Hepatic stellate cell (primary cell): ENCODE measurements around the gene CPSF3.

Experiments
- DNase-seq: peaks from one replicate; pipeline ENCODE4 v3.0.0; 2011; ENCODE audit warnings: low spot score

The CPSF3 gene

DNA sequence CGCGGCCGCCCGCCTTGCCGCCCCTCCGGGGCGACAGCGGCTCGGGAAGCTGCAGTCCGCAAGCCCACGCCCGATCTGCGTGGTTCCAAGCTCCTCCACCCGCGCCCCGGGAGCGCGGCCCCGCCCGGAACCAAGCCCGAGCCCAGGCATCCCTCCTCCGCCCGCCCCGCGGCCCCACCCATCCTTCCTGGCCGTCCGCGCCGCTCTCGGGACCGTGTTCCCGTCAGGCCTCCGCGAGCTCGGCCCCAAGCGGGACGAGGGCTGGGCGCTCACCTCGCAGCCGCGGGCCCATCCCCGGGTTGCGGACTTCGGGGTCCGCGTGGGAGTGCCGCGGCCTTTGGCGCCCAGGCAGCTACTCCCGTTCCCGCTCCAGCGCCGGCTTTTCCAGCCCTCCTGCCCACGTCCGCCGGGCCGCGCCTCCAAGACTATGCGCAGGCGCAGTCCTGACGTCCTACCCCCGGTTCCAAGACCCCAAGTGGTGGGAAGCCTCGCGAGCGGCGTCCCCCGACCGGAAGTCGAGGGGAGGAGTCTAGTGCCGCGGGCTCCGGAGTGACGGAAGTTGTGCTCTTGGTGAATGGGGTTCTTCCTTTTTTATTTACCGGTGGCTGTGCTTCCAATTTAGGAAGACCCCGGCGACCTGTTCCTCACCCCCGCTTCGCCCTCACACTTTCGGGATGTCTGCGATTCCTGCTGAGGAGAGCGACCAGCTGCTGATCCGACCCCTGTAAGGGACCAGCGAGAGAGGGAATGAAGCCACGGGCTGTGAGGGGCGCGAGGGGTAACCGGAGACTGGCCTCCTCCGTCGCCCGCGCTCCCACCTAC, at the start of gene CPSF3, which contains the start of gene ITGB1BP1:
TSS of gene CPSF3 (plus strand) at position 555 of the 822 bp plus-strand sequence. CDS start at position 675, 120 bp downstream.
TSS of gene ITGB1BP1 (minus strand) at position 429 of the 822 bp plus-strand sequence. CDS start 4,831 bp downstream, outside the sequence.
- DNase-seq: peak; percentile 99

DNA sequence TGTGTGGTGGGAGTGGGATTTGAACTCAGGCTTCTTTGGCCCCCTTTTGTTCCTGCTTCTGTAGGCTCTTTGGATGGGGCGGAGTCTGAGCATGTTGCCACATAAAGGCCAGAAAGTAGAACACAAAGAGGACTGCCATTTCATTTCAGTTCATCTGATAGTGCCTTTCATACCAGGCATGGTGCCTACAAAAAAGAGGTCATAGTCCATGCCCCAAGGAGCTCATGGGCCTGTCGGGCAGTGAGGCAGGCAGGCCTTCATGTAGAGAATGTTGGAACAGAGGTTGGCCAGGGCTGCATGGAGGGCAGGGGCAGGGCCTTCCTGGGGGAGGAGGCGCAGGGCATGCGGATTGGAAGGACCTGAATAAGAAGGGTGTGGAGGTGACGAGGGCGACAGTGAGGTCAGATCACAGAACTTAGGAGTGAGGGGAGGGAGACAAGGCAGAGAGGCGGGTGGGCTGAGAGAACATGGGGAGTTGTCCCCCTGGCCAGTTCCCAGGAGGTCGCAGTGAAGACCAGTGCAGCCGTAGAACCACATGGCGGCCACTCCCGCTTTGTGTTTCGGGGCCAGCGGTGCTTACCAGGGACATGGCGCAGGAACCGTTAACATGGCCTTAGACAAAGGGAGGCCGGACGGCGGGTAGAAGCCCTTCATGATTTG, 49.3 kb upstream of the CPSF3 start:
- DNase-seq: no peak

DNA sequence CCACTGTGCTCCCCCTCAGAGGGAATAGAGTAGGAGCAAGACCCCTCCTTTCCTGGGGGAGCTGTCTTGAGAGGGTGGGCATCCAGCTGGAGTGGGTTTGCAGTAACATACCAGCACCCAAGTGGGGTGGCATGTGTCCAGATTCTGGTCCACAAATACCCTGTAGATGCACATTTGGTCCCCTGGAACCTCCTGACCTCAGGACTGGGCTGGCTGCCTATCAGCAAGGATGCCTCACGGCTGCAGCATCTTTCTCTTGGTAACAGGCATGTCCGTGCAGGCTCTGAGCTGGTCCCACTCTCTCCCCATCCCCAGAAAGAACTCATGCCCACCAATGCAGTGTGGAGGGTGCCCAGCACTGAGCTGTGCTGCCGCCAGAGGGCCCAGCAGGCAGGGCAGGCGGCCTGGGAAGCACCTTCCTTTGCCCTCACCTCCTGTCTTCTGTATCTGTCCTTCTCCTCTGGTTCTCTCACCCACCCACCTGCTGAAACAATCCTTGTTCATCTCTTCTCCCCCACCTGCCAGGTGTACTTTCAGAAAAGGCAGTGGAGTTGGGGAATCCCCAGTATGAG, 47.5 kb upstream of the CPSF3 start:
- DNase-seq: no peak

DNA sequence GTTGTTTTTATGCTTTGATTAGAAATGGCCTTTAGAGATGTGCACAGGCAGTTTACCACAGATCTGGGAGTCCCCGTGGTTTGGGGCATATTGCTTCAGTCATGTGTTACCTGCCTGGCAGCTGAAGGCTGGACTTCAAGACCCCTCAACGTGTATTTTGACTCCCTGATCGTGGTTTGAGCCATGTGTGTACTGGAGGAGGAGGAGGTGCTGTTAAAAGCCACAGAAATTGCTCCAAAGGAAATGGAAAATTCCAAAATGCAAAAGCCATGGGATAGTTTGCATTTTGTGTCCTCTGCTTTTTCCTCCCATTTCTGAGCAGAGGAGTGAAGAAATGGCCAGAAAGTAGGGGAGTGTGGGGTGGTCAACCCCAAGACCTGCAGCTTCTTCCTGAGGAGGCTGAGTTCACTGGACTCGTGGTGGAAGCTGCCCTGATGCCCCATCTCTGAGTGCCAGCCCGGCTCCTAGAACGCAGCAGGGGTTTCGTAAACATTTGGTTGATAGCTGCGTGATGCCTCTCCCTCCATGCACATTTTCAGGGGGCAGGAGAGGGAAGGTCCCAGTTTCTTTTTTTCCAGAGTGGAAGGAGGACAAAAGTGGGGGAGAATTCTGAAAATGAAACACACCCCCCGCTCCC, 45.9 kb upstream of the CPSF3 start:
- no peak for DNase-seq

GRCh38 chr2:9378433-9379390, 44.7 kb upstream of the CPSF3 start:
- peak; percentile 94 for DNase-seq

DNA sequence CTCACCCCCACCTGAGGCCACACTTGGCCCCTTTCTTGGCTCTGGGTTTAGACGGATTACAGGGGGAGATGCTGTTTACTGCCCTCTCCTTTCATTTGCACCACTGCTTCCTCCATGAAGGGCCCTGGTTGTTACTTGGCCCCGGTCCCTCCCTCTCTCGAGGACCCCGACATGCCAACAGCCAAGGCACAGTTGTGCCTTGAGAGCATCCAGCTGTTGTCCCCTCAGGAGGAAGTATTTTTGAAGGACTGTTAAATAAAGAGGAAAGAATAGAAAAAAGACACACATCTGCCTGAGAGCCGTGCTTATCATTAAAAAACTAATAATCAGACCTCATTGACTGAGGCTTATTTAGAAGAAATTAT, 44.1 kb upstream of the CPSF3 start:
- no peak for DNase-seq

DNA sequence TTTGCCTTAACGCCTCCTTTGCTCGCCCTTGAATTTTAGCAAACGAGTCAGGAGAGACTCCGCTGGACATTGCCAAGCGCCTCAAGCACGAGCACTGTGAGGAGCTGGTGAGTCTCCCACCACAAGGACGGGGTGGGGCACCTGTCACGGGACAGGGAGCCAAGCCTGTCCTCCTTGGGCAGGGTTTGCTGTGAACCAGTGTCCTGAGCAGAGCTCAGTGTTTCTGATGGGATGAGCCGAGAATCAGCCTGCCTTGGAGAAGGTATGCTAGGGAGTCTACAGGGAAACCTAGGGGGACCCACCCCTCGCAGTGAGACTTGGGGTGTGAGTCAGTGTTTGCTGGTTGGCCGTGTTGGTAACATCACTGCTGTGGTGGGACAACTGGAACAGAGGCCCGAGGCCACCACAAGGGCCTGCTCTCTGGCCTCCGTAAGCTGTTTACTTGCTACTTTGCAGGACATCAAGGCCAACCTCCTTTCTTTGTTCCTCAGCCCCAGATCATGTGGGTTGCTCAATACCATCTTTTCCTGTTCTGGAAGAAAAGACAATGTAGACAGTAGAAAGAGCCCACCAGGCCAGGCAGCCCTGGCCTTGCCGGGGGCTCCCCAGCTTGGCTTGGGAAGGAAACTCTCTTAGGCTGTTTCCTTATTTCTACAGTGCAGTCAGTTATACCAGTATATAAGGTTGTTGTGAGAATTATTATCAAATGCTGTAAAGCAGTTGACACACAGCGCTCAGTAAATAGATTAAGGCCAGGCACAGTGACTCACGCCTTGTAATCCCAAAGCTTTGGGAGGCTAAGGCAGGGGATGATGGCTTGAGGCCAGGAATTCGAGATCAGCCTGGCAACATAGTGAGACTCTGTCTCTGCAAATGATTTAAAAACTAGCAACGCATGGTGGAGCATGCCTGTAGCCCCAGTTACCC, 42.5 kb upstream of the CPSF3 start:
- DNase-seq: peak; percentile 60

DNA sequence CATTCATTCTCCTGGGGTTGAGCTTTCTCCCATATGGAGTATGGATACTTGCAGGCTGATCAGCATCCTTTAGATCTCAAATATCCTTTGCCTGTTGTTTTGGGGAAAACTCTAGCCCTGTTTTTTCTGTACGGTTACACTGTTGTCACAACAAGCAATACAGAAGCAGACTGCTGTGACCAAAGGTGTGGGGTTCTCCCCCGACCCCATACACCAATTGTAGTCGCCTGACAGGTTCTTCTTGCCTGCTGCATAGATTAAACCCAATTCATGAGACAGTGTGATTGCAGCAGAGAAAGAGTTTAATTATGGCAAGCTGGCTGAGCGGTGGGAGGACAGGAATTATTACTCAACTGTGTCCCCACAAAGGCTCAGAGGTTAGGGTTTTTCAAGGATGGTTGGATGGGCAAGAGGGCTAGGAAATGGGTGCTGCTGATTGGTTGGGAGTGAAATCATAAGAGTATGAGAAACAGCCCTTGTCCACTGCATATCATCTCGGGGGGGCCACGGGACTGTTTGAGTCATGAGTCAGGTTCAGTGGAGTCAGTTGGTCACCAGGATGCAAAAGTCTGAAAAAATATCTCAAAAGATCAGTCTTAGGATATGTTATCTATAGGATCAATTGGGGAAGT, 40.7 kb upstream of the CPSF3 start:
- no peak for DNase-seq

DNA sequence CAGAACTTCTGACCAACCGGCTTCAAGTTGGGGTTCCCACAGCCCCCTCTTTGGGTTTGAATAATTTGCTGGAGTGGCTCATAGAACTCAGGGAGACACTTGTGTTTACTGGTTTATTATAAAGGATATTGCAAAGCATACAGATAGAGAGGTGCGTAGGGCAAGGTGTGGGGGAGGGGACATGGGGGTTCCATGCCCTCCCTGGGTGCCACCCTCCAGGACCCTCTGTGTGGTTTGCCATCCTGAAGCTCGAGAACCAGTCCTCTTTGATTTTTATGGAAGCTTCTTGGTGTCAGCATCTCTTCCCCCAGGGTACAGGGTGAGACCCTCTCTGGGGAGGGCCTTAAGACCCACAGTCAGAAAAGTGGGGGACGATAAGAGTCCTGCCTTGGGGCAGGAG, 38.9 kb upstream of the CPSF3 start:
- DNase-seq: no peak

DNA sequence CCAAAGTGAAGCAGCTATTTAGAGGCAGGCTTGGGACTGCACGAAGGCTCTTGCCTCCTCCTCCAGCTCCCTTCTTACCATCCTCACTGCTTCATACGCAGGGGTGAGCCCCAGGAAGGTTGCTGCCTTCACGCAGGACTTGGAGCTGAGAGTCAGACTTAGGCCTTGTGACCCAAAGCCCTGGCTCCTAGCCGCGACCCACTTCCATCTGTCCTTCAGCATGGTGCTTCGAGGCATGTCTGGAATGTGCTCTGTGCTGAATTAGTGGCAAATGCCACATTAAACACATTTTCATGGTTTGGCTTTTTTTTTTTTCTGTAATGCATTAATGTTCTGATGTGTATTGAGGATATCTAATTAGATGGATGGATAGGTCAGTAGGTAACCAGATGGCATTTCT, 37.6 kb upstream of the CPSF3 start:
- no peak for DNase-seq

- DNase-seq: no peak
Measured at GRCh38 chr2:9388199-9388681, 35.2 kb upstream of the CPSF3 start.

DNA sequence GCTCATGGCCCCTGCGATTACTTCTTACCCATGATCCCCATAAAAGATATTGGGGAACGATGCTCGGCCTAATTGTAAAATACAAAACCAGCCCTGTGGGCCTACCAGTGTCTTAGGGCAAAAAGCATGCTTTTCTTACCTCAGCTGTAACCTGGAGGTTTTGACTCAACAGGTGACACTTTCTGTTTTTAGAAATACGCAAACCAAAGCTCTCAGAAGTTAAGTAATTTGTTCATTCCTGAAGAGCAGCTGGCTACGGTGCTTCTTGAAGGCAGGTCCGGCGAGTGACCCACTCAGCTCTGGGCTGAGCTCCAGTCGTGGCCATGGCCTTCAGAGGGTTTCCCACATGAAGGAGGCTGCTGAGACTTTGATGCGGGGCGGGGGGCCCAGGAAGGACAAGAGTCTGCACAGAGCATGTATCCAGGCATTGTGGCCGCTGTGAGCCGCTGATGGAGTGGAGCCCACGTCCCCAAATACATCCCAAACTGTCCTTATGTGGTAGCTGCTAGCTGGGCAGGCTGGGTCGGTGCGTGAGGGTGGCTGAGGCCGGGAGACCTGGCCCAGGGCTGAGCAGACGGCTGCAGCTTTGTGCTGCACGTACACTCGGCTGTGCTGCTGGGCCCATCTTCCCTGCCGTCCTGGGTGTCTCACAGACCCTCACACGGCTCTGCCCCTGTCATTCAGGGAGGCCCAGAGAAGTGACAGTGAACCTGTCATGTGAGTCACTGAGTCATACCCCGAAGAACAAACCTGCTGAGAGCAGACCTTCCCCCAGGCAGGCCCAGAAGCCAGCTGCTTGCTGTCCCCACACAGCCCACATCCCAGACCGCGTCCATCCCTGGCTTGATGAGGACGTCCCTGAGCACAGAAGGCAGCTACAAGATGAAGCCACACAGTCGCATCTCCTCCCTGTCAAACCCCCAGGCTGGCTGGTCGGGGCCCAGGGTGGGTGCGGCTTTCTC, 34.2 kb upstream of the CPSF3 start:
- no peak for DNase-seq

DNA sequence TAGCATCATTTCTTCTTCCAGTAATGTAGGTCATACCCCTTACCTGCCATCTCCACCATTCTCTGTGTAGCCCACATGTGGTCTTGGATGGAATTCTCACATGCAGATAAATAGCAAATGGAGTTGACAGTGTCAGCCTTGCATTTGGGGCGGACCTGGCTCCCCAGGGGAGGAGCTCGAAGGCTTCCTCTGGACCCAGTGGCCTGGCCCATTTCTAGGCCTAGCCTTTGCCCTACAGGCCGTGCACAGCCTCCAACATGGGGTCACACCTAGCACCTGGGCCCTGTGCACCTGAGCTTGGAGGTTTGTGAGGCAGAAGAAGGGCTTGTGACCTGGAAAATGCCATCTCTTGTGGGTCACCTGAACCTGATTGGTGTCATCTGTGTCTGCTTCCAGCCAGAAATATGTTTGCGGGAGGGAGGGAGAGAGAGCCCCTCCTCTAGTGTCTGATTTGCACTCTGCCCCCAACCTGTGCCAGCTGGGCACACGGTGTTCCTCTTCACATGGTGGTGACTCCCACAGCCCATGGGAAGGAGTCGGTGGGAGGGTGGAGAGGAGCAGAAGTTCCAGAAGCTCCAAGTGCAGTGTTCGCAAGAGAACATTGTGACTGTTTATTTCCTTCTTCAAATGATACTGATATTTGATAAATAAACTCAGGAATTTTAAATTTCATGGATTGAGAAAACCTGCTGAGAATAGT, 33.2 kb upstream of the CPSF3 start:
- DNase-seq: no peak

DNA sequence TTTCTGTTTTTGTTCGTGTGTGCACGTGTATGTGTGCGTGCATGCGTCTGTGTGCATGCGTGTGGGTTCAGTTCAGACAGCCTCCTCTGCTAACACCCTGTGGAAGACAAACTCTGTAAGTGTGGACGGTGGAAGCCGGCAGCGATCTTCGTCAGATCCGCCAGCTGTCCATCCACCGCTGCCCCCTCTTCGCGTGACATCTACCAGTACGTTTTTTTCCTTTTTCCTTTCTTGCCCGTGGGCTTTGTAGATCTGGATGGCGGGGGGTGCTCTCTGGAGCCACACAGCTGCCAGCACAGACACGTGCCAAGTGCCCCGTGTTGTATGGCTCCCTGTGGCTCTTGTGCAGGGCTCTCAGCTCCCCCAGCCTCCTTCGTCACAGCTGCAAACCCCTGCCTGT, 32.5 kb upstream of the CPSF3 start:
- no peak for DNase-seq

- no peak for DNase-seq
Measured at GRCh38 chr2:9391961-9392720, 31.3 kb upstream of the CPSF3 start.

GRCh38 chr2:9392898-9393765, 30.3 kb upstream of the CPSF3 start:
- DNase-seq: no peak
